Epithelial cell of esophagus (primary cell): ENCODE measurements around the gene TMEM184B.

Experiments used
- DNase-seq: peaks from one replicate; pipeline ENCODE4 v3.0.0; 2010; ENCODE audit warnings: low read depth
- H3K4me3 ChIP-seq: 2 replicates; pipeline ENCODE4 v1.5.1; 2011; ENCODE audit warnings: mild to moderate bottlenecking, low read length, control low read depth
- TF ChIP-seq, protein P1 (sequence below): IDR thresholded peaks from 2 replicates; pipeline ENCODE4 v1.5.1; 2011; ENCODE audit warnings: low read depth, mild to moderate bottlenecking, low read length, control low read depth, inconsistent platforms; ENCODE audit not compliant: insufficient read depth; ENCODE audit errors: missing control alignments

TMEM184B gene

DNA sequence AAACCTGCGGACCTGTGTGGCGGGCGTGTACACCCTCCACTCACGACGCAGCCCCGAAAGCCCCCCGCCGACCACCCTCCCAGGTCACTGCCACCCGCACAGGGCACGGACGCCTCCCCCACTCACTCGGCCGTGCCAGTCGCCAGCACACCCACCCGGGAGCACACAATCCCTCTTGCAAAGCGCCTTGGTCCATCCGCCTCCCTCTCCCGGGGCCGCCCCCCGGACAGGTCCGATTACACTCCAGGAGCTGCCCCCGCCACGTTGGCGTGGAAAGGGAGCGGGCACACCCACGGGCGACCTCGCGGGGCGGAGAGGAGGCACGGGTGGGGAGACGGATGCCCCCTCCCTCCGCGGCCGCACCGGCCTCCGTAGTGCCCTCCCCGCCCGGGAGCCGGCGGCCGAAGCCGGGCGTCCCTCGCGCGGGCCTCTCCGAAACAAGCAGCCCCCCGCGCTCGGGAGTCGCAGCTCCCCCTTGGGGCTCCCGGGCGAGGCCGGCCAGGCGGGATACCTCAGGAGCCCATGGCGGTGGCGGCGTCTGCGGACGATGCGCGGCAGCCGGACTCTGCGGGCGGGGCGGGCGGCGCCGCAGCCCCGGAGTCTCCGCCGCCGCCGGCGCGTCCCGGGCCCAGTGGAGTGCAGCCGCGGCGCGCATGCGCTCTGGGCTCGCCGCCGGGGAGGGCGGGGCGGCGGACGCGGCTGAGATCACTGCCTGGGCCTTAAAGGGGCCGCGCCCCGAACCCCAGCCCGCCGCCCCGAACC lies at the start of gene TMEM184B:
Gene TMEM184B (minus strand): TSS at position 638 of the 762 bp plus-strand sequence. CDS start 25,049 bp downstream, outside the sequence.
- peak within 1 kb of the TSS; percentile 76 for H3K4me3 ChIP-seq
- TF ChIP-seq, protein P1, sequence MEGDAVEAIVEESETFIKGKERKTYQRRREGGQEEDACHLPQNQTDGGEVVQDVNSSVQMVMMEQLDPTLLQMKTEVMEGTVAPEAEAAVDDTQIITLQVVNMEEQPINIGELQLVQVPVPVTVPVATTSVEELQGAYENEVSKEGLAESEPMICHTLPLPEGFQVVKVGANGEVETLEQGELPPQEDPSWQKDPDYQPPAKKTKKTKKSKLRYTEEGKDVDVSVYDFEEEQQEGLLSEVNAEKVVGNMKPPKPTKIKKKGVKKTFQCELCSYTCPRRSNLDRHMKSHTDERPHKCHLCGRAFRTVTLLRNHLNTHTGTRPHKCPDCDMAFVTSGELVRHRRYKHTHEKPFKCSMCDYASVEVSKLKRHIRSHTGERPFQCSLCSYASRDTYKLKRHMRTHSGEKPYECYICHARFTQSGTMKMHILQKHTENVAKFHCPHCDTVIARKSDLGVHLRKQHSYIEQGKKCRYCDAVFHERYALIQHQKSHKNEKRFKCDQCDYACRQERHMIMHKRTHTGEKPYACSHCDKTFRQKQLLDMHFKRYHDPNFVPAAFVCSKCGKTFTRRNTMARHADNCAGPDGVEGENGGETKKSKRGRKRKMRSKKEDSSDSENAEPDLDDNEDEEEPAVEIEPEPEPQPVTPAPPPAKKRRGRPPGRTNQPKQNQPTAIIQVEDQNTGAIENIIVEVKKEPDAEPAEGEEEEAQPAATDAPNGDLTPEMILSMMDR = no peak
- DNase-seq = peak; percentile 72

DNA sequence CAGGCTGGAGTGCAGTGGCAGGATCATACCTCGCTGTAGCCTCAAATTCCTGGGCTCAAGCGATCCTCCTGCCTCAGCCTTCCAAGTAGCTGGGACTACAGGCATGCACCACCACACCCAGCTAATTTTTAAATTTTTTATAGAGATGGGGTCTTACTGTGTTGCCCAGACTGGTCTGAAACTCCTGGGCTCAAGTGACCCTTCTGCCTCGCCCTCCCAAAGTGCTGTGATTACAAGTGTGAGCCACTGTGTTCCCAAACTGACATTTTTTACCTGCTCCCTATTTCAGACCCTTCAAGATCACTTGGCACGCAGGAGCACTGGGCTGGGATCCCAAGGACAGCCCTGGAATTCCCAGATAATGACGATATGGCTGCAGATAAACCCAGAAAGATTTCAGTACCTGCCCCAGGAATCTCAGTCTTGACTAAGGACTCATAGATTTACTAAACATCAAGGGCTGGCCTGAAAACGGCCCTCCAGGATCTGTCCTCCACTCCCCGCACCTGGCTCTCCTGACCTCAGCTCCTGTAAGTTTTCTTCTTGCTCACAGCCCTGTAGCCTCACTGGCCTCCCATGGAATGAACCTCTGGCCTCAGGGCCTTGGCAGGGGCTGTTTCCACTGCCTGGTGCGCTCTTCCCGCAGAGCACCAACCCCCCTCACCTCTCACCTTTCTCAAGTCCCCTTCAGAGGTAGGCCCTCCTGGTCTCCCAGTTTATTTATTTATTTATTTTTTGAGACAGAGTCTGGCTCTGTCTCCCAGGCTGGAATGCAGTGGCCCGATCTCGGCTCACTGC lies 48.0 kb upstream of the TMEM184B start:
- no peak overlapping the region for H3K4me3 ChIP-seq
- TF ChIP-seq, protein P1 = no peak
- DNase-seq = no peak

DNA sequence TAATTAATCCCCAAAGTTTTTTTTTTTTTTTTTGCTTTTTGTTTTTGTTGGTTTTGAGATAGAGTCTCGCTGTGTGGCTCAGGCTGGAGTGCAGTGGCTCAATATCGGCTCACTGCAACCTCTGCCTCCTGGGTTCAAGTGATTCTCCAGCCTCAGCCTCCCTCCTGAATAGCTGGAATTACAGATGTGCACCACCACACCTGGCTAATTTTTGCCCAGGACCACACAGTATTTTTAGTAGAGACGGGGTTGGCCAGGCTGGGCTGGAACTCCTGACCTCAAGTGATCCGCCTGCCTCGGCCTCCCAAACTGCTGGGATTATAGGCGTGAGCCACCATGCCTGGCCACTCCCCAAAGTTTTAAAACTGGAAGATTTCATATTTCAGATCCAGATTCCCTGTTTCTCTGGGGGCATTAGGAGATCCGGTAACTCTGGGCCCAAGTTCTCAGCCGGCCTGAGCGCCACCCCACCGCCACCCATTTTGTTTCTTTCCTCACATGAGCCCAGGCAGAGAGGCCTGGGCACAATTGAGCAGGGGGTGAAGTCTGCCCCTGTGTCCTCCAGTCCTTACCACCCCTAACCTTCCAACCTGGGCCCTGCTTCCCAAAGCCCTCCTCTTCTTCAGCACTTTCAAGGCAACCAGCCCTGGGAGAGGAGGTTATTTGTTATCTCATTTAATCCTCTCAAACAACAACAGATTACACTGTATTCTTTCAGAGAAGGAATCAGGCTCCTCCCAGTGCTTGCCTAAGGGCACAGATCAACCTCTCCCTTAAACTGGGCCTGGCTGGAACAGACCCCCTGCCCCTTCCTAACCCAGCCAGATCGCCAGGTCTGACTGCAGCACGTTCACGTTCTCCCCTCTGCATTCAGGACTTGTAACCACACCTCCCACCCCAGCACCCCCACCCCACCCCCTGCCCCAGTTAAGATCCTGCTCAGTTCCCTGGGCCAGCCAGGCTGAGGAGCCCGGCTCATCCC lies 46.3 kb upstream of the TMEM184B start:
- DNase-seq = no peak
- TF ChIP-seq, protein P1 = no peak
- H3K4me3 ChIP-seq = no peak overlapping the region

DNA sequence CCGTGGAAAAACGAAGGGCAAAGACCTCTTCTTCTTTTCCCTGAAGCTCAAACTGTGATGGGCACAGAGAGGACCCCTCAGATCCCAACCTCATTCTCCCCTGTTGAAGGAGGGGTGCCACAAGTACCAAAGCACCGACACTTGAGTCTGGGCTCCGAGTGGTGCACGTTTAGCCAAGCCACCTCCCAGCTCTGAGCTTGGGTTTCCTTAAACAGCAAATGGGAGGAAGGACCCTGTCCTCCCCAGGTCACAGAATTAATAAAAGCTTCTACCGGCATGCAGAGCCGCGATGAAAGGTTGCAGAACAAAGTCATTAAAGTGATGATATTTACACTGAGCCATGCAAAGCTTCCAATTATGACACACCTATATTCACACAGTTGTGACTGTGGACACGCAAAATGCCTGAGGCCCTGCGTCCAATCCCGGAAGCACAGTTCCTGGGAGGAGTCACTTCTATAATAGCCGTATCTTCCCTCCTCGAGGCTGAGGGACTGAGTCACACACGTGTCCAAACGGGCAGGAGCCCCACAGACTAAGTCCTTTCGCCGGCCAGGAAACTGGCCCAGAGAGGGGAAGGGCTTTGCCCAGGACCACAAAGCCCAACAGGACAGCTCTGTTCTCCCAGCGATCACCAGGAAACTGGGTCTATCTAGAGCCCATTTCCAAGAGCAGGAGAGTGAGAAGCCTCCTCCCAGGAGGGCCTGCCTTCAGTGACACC lies 45.3 kb upstream of the TMEM184B start:
- peak overlapping the region; percentile 38 for H3K4me3 ChIP-seq
- TF ChIP-seq, protein P1 = no peak
- DNase-seq = peak; percentile 99

DNA sequence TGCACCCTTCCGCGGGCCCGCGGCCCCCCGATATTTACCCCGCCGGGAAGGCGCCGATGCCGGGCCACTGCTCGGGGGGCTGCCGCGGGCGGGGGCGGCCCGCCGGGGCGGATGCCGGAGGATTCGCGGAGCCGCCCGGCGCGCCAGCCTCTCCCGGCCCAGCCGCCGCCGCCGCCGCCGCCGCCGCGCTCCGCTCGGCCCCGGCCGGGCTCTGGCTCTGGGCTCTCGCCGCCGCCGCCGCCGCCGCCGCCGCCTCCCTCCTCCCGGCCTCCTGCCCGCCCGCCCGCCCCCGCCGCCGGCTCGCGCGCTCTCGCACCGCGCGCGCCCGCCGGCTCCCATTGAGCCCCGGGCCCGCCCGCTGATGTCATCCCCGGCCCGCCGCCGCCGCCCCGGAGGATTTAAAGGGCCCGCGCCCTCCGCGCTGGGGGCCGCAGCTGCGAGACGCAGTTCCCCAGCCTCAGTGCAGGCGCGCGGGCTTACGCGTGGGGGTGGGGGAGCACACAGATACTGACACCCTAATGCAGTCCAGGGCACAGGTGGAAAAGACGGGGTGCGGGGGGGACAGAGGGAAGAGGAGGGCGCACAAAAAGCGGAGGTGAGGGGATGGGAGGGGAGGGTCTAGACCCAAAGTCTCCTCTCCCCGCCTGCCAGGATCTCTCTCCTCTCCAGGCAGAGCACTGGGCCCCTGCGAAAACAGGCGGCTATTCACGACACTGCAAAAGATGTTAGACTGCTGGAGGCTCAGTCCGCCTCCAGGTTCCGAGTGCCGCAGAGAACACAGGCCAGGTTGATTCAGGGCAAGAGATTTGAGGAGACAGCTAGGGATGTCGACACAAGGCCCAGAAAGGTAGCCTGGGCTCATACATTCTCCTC lies 44.5 kb upstream of the TMEM184B start, which contains the start of gene CSNK1E:
Gene CSNK1E (minus strand): TSS at position 312 of the 873 bp plus-strand sequence. CDS start 3,276 bp downstream, outside the sequence.
- H3K4me3 ChIP-seq = peak within 1 kb of the TSS; percentile 75
- TF ChIP-seq, protein P1 = no peak
- DNase-seq = peak; percentile 73
